GM19397 (cell line): ENCODE results near the gene BRCC3.
"Not testable (repeated sequence)": the region's sequence is repeated elsewhere in the genome, so short reads cannot be mapped to it uniquely, and the experiment has no call there.

Source experiments
- ATAC-seq: cut with Tn5 transposase; IDR thresholded peaks from one replicate; pipeline ENCODE4 v1.9.1; 2021; ENCODE audit warnings: mild to moderate bottlenecking, moderate library complexity; ENCODE audit not compliant: unreplicated experiment

BRCC3 gene

DNA sequence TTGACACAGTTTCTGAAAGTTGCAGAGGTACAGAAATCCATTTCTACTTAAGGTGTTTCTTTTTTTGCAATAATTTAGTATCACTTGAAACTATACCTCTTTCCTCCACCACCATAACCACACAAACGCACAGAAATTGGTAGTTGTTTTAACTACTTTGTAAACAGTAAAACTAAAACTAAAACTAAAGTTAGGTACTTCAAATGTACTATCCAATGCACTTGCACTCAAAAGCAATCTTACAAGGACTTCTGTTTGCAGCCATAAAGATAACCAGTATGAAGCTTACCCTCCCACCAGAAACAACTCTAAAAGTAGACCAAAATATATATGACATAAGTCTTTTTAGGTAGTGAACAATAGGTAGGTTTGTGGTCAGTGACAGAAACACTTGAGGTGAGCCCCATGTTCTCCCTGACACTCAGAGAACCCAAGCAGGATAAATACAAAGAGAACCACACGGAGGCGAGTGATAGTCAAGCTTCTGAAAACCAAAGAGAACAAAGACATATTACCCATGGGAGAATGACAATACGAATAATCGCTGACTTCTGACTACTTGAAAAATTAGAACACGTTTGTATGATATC, 72.7 kb downstream of the BRCC3 start:
- ATAC-seq: no peak

DNA sequence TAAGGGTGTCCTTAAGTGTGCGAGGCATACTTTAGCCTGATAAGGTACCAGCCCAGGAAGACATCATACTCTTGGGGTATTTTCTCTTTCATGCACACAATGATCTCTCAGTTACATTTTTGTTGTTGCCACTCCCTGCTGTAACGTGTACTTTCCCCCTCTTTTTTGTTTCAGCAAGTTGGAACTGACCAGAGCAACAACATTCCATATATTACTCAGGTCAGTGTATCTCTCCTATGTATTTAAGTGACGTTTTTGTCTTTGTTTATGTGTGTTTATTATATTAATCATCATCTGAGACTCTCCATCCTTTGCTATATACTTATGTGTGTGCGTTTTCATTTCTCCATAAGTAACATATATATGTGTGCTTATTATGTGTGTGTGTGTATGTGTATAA, 73.6 kb downstream of the BRCC3 start:
- no peak for ATAC-seq

DNA sequence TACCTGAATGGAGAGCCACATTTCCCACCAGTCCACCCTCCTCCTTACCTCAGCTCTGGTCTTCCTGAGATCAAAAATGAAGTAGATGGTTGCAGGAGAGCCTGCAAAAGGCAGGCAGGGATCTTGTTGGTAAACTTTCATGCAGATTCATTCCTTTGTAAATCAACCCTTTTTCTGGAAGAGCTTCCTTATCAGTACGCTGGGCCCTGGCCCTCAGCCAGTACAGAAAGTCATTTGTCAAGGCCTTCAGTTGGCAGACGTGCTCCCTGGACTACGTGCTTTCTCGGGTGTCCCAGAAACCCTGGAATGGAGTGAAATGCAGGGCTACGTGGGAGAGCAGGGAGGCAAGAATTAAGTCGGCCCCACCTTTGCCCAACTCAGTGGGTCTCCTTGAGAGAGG, 76.3 kb downstream of the BRCC3 start:
- ATAC-seq: not testable (repeated sequence)

DNA sequence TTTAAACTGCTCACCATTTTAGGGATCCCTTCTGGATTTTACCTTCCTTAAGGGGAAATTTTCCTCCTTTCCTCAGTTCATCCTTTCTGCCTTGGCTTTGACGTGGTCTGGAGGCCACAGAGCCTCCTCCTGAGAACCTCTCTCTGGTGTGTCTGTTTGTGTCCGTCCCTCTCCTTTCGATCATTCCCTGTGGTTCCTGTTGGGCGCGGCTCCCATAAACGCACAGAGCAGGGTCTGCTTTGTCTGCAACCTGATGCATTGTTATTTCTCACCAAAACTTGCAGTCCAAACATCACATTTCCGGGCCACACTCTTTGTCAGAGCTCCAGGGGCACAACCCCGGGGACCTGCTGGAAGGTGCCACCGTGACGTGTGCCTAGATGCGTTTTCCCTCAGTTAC, 76.9 kb downstream of the BRCC3 start:
- ATAC-seq: not testable (repeated sequence)

DNA sequence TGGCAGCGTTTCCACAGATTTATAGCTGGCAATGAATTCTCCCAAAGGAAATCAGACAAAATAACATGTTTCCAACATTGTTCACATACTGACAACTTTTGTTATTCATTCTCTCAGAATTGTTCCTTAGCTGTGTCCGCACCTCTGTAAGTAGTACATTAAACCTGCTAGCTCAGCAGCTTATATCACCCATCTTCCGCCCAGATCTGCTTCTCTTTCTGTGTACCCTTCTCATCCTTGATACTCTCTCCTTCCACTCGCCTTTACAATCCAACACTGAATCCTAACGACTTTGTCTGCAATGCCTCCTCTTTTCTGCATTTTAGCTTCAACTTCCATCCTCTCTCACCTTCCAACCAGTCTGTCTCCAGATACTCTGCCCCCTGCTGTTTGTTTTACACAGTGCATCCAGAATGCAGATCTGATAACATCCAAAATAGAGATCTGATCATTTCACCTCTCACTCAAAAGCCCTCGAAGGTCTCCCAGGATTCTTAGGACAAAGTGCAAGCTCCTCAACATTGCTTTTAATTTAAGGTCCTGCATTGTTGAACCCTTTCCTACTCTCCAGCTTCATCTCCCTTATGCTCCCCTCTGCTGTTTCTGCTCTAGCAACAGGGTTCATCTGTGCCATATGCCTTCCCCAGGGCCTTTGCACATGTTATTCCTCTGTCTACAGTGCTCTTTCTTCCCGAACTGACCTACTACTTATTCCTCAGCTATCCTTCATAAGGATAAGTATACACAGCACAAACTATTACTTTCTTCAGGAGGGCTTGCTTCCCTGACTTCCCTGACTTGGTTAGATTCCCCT, 77.6 kb downstream of the BRCC3 start:
- no peak for ATAC-seq

DNA sequence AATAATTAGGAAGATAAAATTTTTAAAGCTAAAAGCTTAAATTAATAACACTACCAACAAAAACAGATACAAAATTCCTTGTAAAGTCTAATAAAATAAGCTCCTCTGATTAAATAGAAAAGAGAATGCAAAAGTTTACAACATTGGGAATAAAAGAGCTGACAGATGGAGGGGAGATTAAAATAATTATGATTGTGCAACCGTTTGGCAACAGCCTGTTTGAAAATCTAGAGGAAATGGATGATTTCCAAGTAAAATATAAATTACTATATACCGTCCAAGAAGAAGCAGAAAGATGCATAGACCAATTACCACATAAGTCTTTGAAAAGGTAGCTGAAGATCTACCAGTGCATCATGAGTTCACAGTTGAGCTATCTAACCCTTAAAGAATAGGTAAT, 98.6 kb downstream of the BRCC3 start:
- no peak for ATAC-seq
